ENCODE data around the gene NLRP12.
A peak's percentile ranks its signal among the peaks of the same experiment; 100 is the strongest.
"Not testable (repeated sequence)": the region's sequence is repeated elsewhere in the genome, so short reads cannot be mapped to it uniquely, and the experiment has no call there.

Gene NLRP12

DNA sequence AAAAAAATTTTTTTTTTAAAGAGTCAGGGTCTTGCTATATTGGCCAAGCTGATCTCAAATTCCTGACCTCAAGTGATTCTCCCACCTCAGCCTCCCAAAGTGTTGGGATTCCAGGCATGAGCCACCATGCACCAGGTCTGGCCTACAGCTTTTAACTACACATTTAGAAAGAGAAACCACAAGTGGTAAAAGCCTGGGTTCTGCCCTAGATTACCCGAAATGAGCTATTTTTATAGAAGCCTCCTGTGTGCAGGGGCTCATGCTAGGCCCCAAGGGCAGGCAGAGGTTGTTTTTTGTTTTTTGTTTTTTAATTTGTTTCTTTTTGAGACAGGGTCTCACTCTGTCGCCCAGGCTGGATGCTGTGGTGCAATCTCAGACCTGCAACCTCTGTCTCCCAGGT is 29.6 kb upstream of the NLRP12 start:
- no peak for DNase-seq (ENCODE audit: low read depth, low spot score)
- Histone ChIP-seq H3K4me3 (ENCODE audit: insufficient read length, low read depth) (no peak overlapping the region), H3K9me3 (ENCODE audit: insufficient read depth, low read length) (no peaks in the 10 kb centered on the region), H3K9ac (ENCODE audit: insufficient read length, low read depth) (no peak overlapping the region), H3K4me1 (ENCODE audit: insufficient read depth, insufficient read length) (no peaks in the 10 kb centered on the region), H3K36me3 (ENCODE audit: insufficient read depth, insufficient read length, low read length) (no peaks in the 10 kb centered on the region), H3K27me3 (ENCODE audit: insufficient read depth, insufficient read length) (no peaks in the 10 kb centered on the region)
- TF ChIP-seq YY1 (IDR thresholded peaks at IDR 0.05; ENCODE audit: insufficient read depth, insufficient read length) (no peak), ZNF274 (IDR thresholded peaks at IDR 0.05; ENCODE audit: low read depth, low read length) (no peak), SUZ12 (IDR thresholded peaks at IDR 0.05; ENCODE audit: extremely low read depth, insufficient read depth, insufficient read length) (no peak)

DNA sequence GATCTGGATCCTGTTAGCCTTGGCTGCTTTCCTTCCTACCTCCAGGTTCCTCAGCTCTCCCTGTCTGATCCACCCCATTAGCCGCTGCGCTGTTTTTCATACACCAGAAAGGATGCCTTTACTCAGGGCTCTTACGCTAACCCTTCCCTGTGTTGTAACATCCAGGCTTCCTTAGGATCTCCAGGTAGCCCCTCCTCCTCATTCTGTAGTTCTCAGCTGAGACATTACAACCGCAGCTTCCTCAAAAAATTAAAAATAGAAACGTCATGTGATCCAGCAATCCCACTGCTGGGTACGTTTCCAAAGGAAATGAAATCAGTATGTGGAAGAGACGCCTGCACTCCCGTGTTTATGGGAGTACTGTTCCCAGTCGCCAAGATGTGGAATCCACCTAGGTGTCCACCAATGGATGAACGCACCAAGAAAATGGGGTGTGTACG is 25.1 kb upstream of the NLRP12 start:
- no peaks in the 10 kb centered on the region for H3K36me3 ChIP-seq (ENCODE audit: insufficient read depth, insufficient read length, low read length)
- TF ChIP-seq ZNF274 (IDR thresholded peaks at IDR 0.05; ENCODE audit: low read depth, low read length) (no peak), SUZ12 (IDR thresholded peaks at IDR 0.05; ENCODE audit: extremely low read depth, insufficient read depth, insufficient read length) (no peak), YY1 (IDR thresholded peaks at IDR 0.05; ENCODE audit: insufficient read depth, insufficient read length) (no peak)
- H3K4me3 ChIP-seq (ENCODE audit: insufficient read length, low read depth): no peak overlapping the region
- DNase-seq (ENCODE audit: low read depth, low spot score): no peak
- H3K27me3 ChIP-seq (ENCODE audit: insufficient read depth, insufficient read length): no peaks in the 10 kb centered on the region
- H3K4me1 ChIP-seq (ENCODE audit: insufficient read depth, insufficient read length): no peaks in the 10 kb centered on the region
- H3K9ac ChIP-seq (ENCODE audit: insufficient read length, low read depth): no peak overlapping the region
- H3K9me3 ChIP-seq (ENCODE audit: insufficient read depth, low read length): no peaks in the 10 kb centered on the region

GRCh38 chr19:53847555-53847954 is 23.4 kb upstream of the NLRP12 start:
- TF ChIP-seq SUZ12 (IDR thresholded peaks at IDR 0.05; ENCODE audit: extremely low read depth, insufficient read depth, insufficient read length): no peak
- Histone ChIP-seq H3K4me3 (ENCODE audit: insufficient read length, low read depth) (no peak overlapping the region), H3K4me1 (ENCODE audit: insufficient read depth, insufficient read length) (no peaks in the 10 kb centered on the region), H3K9ac (ENCODE audit: insufficient read length, low read depth) (no peak overlapping the region), H3K9me3 (ENCODE audit: insufficient read depth, low read length) (no peaks in the 10 kb centered on the region), H3K36me3 (ENCODE audit: insufficient read depth, insufficient read length, low read length) (no peaks in the 10 kb centered on the region), H3K27me3 (ENCODE audit: insufficient read depth, insufficient read length) (no peaks in the 10 kb centered on the region)
- no peak for DNase-seq (ENCODE audit: low read depth, low spot score)

GRCh38 chr19:53844849-53845246 is 20.7 kb upstream of the NLRP12 start:
- no peaks in the 10 kb centered on the region for H3K9me3 ChIP-seq (ENCODE audit: insufficient read depth, low read length)
- H3K27me3 ChIP-seq (ENCODE audit: insufficient read depth, insufficient read length): no peaks in the 10 kb centered on the region
- TF ChIP-seq YY1 (IDR thresholded peaks at IDR 0.05; ENCODE audit: insufficient read depth, insufficient read length) (no peak), SUZ12 (IDR thresholded peaks at IDR 0.05; ENCODE audit: extremely low read depth, insufficient read depth, insufficient read length) (no peak), ZNF274 (IDR thresholded peaks at IDR 0.05; ENCODE audit: low read depth, low read length) (no peak)
- no peaks in the 10 kb centered on the region for H3K4me1 ChIP-seq (ENCODE audit: insufficient read depth, insufficient read length)
- no peak overlapping the region for H3K4me3 ChIP-seq (ENCODE audit: insufficient read length, low read depth)
- H3K36me3 ChIP-seq (ENCODE audit: insufficient read depth, insufficient read length, low read length): no peaks in the 10 kb centered on the region
- no peak for DNase-seq (ENCODE audit: low read depth, low spot score)
- no peak overlapping the region for H3K9ac ChIP-seq (ENCODE audit: insufficient read length, low read depth)

DNA sequence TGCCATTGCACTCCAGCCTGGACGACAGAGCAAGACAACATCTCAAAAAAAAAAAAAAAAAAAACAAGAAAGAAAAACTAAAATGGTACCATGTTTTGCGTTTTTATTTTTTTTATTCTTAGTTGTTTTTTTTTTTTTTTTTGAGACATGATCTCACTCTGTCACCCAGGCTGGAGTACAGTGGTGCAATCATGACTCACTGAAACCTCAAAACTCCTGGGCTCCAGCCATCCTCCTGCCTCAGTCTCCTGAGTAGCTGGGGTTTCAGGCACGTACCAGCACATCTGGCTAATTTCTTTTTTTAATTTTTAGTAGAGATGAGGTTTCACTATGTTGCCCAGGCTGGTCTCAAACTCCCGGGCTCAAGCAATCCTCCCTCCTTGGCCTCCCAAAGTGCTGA is 16.8 kb upstream of the NLRP12 start:
- not testable (repeated sequence) for H3K4me1 ChIP-seq (ENCODE audit: insufficient read depth, insufficient read length); H3K9me3 ChIP-seq (ENCODE audit: insufficient read depth, low read length); H3K36me3 ChIP-seq (ENCODE audit: insufficient read depth, insufficient read length, low read length); H3K4me3 ChIP-seq (ENCODE audit: insufficient read length, low read depth); H3K27me3 ChIP-seq (ENCODE audit: insufficient read depth, insufficient read length); DNase-seq (ENCODE audit: low read depth, low spot score); H3K9ac ChIP-seq (ENCODE audit: insufficient read length, low read depth)

DNA sequence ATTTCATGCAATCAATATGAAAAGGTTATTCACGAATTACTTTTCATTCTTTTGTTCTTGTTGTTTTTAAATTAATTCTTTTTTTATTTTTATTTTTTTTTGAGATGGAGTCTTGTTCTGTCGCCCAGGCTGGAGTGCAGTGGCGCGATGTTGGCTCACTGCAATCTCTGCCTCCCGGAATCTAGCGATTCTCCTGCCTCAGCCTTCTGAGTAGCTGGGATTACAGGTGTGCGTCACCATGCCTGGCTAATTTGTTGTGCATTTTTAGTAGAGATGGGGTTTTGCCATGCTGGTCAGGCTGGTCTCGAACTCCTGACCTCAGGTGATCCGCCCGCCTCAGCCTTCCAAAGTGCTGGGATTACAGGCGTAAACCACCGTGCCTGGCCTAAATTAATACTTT is 16.1 kb upstream of the NLRP12 start:
- H3K9ac ChIP-seq (ENCODE audit: insufficient read length, low read depth); H3K9me3 ChIP-seq (ENCODE audit: insufficient read depth, low read length); H3K27me3 ChIP-seq (ENCODE audit: insufficient read depth, insufficient read length); DNase-seq (ENCODE audit: low read depth, low spot score); H3K36me3 ChIP-seq (ENCODE audit: insufficient read depth, insufficient read length, low read length); H3K4me1 ChIP-seq (ENCODE audit: insufficient read depth, insufficient read length); H3K4me3 ChIP-seq (ENCODE audit: insufficient read length, low read depth): not testable (repeated sequence)

DNA sequence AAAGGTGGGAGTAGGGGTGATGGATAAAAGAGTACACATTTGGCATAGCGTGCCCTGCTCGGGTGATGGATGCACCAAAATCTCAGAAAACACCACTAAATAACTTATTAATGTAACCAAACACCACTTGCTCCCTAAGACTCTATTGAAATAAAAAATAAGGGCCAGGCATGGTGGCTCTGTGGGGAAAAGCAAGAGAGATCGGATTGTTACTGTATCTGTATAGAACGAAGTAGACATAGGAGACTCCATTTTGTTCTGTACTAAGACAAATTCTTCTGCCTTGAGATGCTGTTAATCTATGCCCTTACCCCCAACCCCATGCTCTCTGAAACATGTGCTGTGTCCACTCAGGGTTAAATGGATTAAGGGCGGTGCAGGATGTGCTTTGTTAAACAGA is 14.3 kb upstream of the NLRP12 start:
- peak overlapping the region; percentile 42 for H3K9ac ChIP-seq (ENCODE audit: insufficient read length, low read depth)
- not testable (repeated sequence) for H3K4me1 ChIP-seq (ENCODE audit: insufficient read depth, insufficient read length); H3K9me3 ChIP-seq (ENCODE audit: insufficient read depth, low read length); DNase-seq (ENCODE audit: low read depth, low spot score); H3K4me3 ChIP-seq (ENCODE audit: insufficient read length, low read depth); H3K27me3 ChIP-seq (ENCODE audit: insufficient read depth, insufficient read length); H3K36me3 ChIP-seq (ENCODE audit: insufficient read depth, insufficient read length, low read length)

DNA sequence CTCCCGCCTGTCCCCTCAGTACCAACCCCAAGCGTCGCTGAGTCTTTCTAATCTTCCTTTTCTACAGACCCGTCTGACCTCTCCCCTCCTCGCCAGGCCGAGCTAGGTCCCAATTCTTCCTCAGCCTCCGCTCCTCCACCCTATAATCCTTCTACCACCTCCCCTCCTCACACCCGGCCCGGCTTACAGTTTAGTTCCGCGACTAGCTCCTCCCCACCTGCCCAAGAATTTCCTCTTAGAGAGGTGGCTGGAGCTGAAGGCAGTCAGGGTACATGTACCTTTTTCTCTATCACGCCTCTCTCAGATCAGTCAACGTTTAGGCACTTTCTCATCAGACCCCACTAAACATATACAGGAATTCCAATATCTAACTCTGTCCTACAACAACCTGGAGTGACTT is 8.7 kb upstream of the NLRP12 start:
- not testable (repeated sequence) for DNase-seq (ENCODE audit: low read depth, low spot score)
- H3K9ac ChIP-seq (ENCODE audit: insufficient read length, low read depth): peak overlapping the region; percentile 66

More for the DNA sequence above, 8.7 kb upstream of the NLRP12 start:
- not testable (repeated sequence) for H3K27me3 ChIP-seq (ENCODE audit: insufficient read depth, insufficient read length); H3K4me1 ChIP-seq (ENCODE audit: insufficient read depth, insufficient read length); H3K36me3 ChIP-seq (ENCODE audit: insufficient read depth, insufficient read length, low read length); H3K9me3 ChIP-seq (ENCODE audit: insufficient read depth, low read length)
- H3K4me3 ChIP-seq (ENCODE audit: insufficient read length, low read depth): peak overlapping the region; percentile 40

Data from NT2/D1 (cell line).